H1 (cell line): ENCODE results near the gene RIMBP2. TPM values are rescaled to one million over a fixed set of nuclear protein-coding genes. Genes with fewer than 3 reads are reported as not detected.

Source experiments
- CTCF ChIA-PET: fragments of 300-600 bp; sonication (Branson Sonifier 250); formaldehyde crosslinking; loops from one replicate; lab custom pipeline; 2021; ENCODE audit not compliant: partially characterized antibody; lab: Charles Lee
- POLR2A ChIA-PET: fragments of 300-600 bp; sonication (Branson Sonifier 250); formaldehyde crosslinking; loops from one replicate; lab custom pipeline; 2021; ENCODE audit warnings: inconsistent platforms; ENCODE audit not compliant: partially characterized antibody; lab: Charles Lee
- DNase-seq, 2 experiments: peaks; one replicate each; pipeline versions ENCODE4 v3.0.0 to v3.0.0-alpha.2; 2010 to 2022; ENCODE audit warnings: low spot score in 2 of 2, low read depth in 1 of 2, mixed read lengths in 1 of 2
- FAIRE-seq: peaks from 2 replicates; lab custom pipeline; 2011; peaks lifted over from hg19 to GRCh38; lab: Jason Lieb, UNC
- H2AFZ ChIP-seq: 2 replicates; pipeline ENCODE4 v1.8.1; 2012; ENCODE audit warnings: low read length, inconsistent platforms
- H2AK5ac ChIP-seq: 2 replicates; pipeline ENCODE4 v1.6.1; 2013; ENCODE audit warnings: low read depth, low read length
- H2BK120ac ChIP-seq: replicated peaks from 2 replicates; pipeline ENCODE3; 2013; ENCODE audit warnings: low read depth, low read length, inconsistent platforms
- H2BK12ac ChIP-seq: 2 replicates; pipeline ENCODE4 v1.6.1; 2013; ENCODE audit warnings: low read depth, low read length
- H2BK15ac ChIP-seq: 2 replicates; pipeline ENCODE4 v1.6.1; 2013; ENCODE audit warnings: low read length
- H2BK20ac ChIP-seq: 2 replicates; pipeline ENCODE4 v1.6.1; 2013; ENCODE audit warnings: low read length
- H2BK5ac ChIP-seq: 2 replicates; pipeline ENCODE4 v1.6.1; 2013; ENCODE audit warnings: low read depth, low read length
- H3K14ac ChIP-seq: 2 replicates; pipeline ENCODE4 v1.6.1; 2013; ENCODE audit warnings: inconsistent platforms; ENCODE audit not compliant: insufficient read length
- H3K18ac ChIP-seq: 2 replicates; pipeline ENCODE4 v1.6.1; 2013; ENCODE audit warnings: low read length; ENCODE audit errors: extremely low read depth
- H3K23ac ChIP-seq: 2 replicates; pipeline ENCODE4 v1.6.1; 2013; ENCODE audit warnings: inconsistent platforms; ENCODE audit not compliant: insufficient read length
- H3K23me2 ChIP-seq: 2 replicates; pipeline ENCODE4 v1.6.1; 2013; ENCODE audit warnings: low read depth, low read length
- H3K27ac ChIP-seq: 2 replicates; pipeline ENCODE4 v1.6.1; 2011; ENCODE audit warnings: low read depth, low read length, inconsistent platforms
- H3K27me3 ChIP-seq, 4 experiments: replicated peaks in 1 of 4; 1 replicate in 1 of 4; 2 replicates in 3 of 4; pipeline versions ENCODE4 v1.6.1 to v1.8.1; 2011 to 2013; ENCODE audit warnings: low read length in 3 of 4, mild to moderate bottlenecking in 3 of 4, inconsistent platforms in 2 of 4, mixed read lengths in 2 of 4, moderate library complexity in 1 of 4; ENCODE audit not compliant: control insufficient read depth in 3 of 4, insufficient read depth in 3 of 4; ENCODE audit errors: extremely low read depth in 1 of 4
- H3K36me3 ChIP-seq, 4 experiments: 2 replicates each; pipeline versions ENCODE4 v1.6.1 to v1.8.1; 2011 to 2013; ENCODE audit warnings: mild to moderate bottlenecking in 4 of 4, low read length in 3 of 4, moderate library complexity in 2 of 4, control low read depth in 1 of 4, inconsistent platforms in 1 of 4; ENCODE audit not compliant: insufficient read depth in 4 of 4, control insufficient read depth in 2 of 4
- H3K4ac ChIP-seq: replicated peaks from 2 replicates; pipeline ENCODE3; 2013; ENCODE audit warnings: low read length, low read depth, mixed read lengths, inconsistent platforms; ENCODE audit not compliant: insufficient read length
- H3K4me1 ChIP-seq, 4 experiments: replicated peaks in 1 of 4; 1 replicate in 1 of 4; 2 replicates in 3 of 4; pipeline versions ENCODE4 v1.6.1 to v1.8.1; 2011 to 2013; ENCODE audit warnings: low read length in 3 of 4, inconsistent platforms in 2 of 4, mixed read lengths in 1 of 4; ENCODE audit not compliant: insufficient read depth in 4 of 4, control insufficient read depth in 3 of 4
- H3K4me2 ChIP-seq, 2 experiments: 2 replicates each; pipeline versions ENCODE4 v1.6.1 to v1.8.1; 2011 to 2013; ENCODE audit warnings: low read depth in 2 of 2, low read length in 2 of 2, control low read depth in 1 of 2, inconsistent platforms in 1 of 2, mild to moderate bottlenecking in 1 of 2; ENCODE audit not compliant: insufficient read depth in 1 of 2
- H3K4me3 ChIP-seq, 4 experiments: fragments of 200-600, 300-600 bp in 1 of 4; sonication (generic), shearing (Covaris generic), sonication (Bioruptor Twin) in 1 of 4; 2 replicates each; pipeline versions ENCODE4 v1.5.1 to v1.8.1; 2011 to 2016; ENCODE audit warnings: low read length in 4 of 4, low read depth in 3 of 4, control low read depth in 2 of 4, inconsistent platforms in 2 of 4, mild to moderate bottlenecking in 2 of 4, mixed read lengths in 1 of 4, moderate library complexity in 1 of 4; ENCODE audit not compliant: insufficient read depth in 2 of 4; ENCODE audit errors: extremely low read depth in 1 of 4
- H3K56ac ChIP-seq: replicated peaks from 2 replicates; pipeline ENCODE3; 2013; ENCODE audit warnings: low read depth, mild to moderate bottlenecking, mixed read lengths, low read length, inconsistent platforms; ENCODE audit not compliant: insufficient read length
- H3K79me1 ChIP-seq: 2 replicates; pipeline ENCODE4 v1.6.1; 2013; ENCODE audit warnings: low read depth, low read length, control low read depth
- H3K79me2 ChIP-seq, 2 experiments: 2 replicates each; pipeline versions ENCODE4 v1.6.1 to v1.8.1; 2012 to 2013; ENCODE audit warnings: low read length in 2 of 2, mild to moderate bottlenecking in 2 of 2, inconsistent platforms in 1 of 2; ENCODE audit not compliant: insufficient read depth in 2 of 2, control insufficient read depth in 1 of 2
- H3K9ac ChIP-seq, 4 experiments: replicated peaks in 1 of 4; 1 replicate in 1 of 4; 2 replicates in 3 of 4; pipeline versions ENCODE4 v1.6.1 to v1.8.1; 2011 to 2013; ENCODE audit warnings: low read depth in 3 of 4, low read length in 3 of 4, control low read depth in 2 of 4, mild to moderate bottlenecking in 2 of 4, moderate library complexity in 2 of 4, inconsistent platforms in 1 of 4; ENCODE audit errors: extremely low read depth in 1 of 4
- H3K9me3 ChIP-seq, 2 experiments: 2 replicates each; pipeline versions ENCODE4 v1.6.1 to v1.8.1; 2012 to 2013; ENCODE audit warnings: mild to moderate bottlenecking in 2 of 2, moderate library complexity in 2 of 2, control low read depth in 1 of 2, inconsistent platforms in 1 of 2, low read depth in 1 of 2, low read length in 1 of 2, mixed read lengths in 1 of 2; ENCODE audit not compliant: insufficient read depth in 2 of 2
- H4K20me1 ChIP-seq, 2 experiments: replicated peaks in 1 of 2; 2 replicates each; pipeline versions ENCODE3 to v1.8.1; 2011 to 2013; ENCODE audit warnings: inconsistent platforms in 2 of 2, low read length in 2 of 2, mild to moderate bottlenecking in 1 of 2; ENCODE audit not compliant: insufficient read depth in 2 of 2, control insufficient read depth in 1 of 2
- H4K5ac ChIP-seq: 2 replicates; pipeline ENCODE4 v1.6.1; 2013; ENCODE audit warnings: low read length, low read depth, mixed read lengths, inconsistent platforms; ENCODE audit not compliant: insufficient read length
- H4K8ac ChIP-seq: 2 replicates; pipeline ENCODE4 v1.8.0; 2013; ENCODE audit warnings: mild to moderate bottlenecking, moderate library complexity, low read length, inconsistent platforms; ENCODE audit not compliant: insufficient read depth; ENCODE audit errors: extremely low read depth
- H4K91ac ChIP-seq: replicated peaks from 2 replicates; pipeline ENCODE3; 2013; ENCODE audit warnings: low read length, mixed read lengths, inconsistent platforms; ENCODE audit not compliant: insufficient read length
- BACH1 ChIP-seq: IDR thresholded peaks from 2 replicates; pipeline ENCODE4 v1.6.1; 2012; ENCODE audit warnings: low read length, improper control_type of control experiment
- CHD1 ChIP-seq: IDR thresholded peaks from 2 replicates; pipeline ENCODE4 v1.6.1; 2012; ENCODE audit warnings: low read depth, low read length, improper control_type of control experiment
- FOSL1 ChIP-seq: IDR thresholded peaks from 2 replicates; pipeline ENCODE4 v1.6.1; 2011; ENCODE audit warnings: mild to moderate bottlenecking, low read depth, low read length, moderate library complexity; ENCODE audit not compliant: insufficient read depth
- HDAC2 ChIP-seq, 2 experiments: fragments of 300-600 bp in 1 of 2; sonication (generic) in 1 of 2; IDR thresholded peaks; 2 replicates each; pipeline ENCODE4 v1.6.1; 2011 to 2012; ENCODE audit warnings: low read depth in 2 of 2, low read length in 2 of 2, mild to moderate bottlenecking in 2 of 2, moderate library complexity in 2 of 2, borderline replicate concordance in 1 of 2, inconsistent platforms in 1 of 2
- JUN ChIP-seq: IDR thresholded peaks from 2 replicates; pipeline ENCODE4 v1.6.1; 2011; ENCODE audit warnings: low read depth, mild to moderate bottlenecking, improper control_type of control experiment, low read length
- KDM4A ChIP-seq: IDR thresholded peaks from one replicate; pipeline ENCODE4 v1.7.1; 2012; ENCODE audit warnings: low read depth, mild to moderate bottlenecking, moderate library complexity, low read length, inconsistent platforms; ENCODE audit not compliant: severe bottlenecking
- NANOG ChIP-seq: IDR thresholded peaks from 2 replicates; pipeline ENCODE4 v1.6.1; 2011; ENCODE audit warnings: low read length, low read depth, mild to moderate bottlenecking, inconsistent platforms; ENCODE audit not compliant: insufficient read depth, poor library complexity, severe bottlenecking
- NRF1 ChIP-seq: IDR thresholded peaks from 2 replicates; pipeline ENCODE4 v1.6.1; 2011; ENCODE audit warnings: mild to moderate bottlenecking, low read depth, low read length, improper control_type of control experiment
- PHF8 ChIP-seq: fragments of 200-600 bp; sonication (generic); conservative IDR thresholded peaks from 2 replicates; pipeline ENCODE4 v1.7.1; 2012; ENCODE audit warnings: low read depth, mild to moderate bottlenecking, inconsistent platforms, low read length, moderate library complexity
- POLR2AphosphoS5 ChIP-seq: IDR thresholded peaks from 2 replicates; pipeline ENCODE4 v1.6.1; 2011; ENCODE audit warnings: low read depth, low read length
- POU5F1 ChIP-seq: IDR thresholded peaks from 2 replicates; pipeline ENCODE4 v1.6.1; 2011; ENCODE audit warnings: low read depth, mild to moderate bottlenecking, low read length, moderate library complexity
- SIRT6 ChIP-seq: IDR thresholded peaks from one replicate; pipeline ENCODE4 v1.7.1; 2012; ENCODE audit warnings: low read length, inconsistent platforms
- TAF1 ChIP-seq: IDR thresholded peaks from 2 replicates; pipeline ENCODE4 v1.6.1; 2011; ENCODE audit warnings: mild to moderate bottlenecking, low read depth, low read length
- USF2 ChIP-seq: IDR thresholded peaks from 2 replicates; pipeline ENCODE4 v1.6.1; 2011; ENCODE audit warnings: low read length, improper control_type of control experiment
- WGBS, 2 experiments: shearing (Covaris generic) in 1 of 2; methylation state at CpG; one replicate each; pipeline versions ENCODE4 v1.1.6 to v1.1.7; 2013 to 2015; ENCODE audit warnings: low lambda C conversion rate in 2 of 2, mixed read lengths in 2 of 2, inconsistent platforms in 1 of 2, low coverage in 1 of 2, missing lambda C conversion rate in 1 of 2; ENCODE audit not compliant: insufficient replicate concordance in 2 of 2, insufficient coverage in 1 of 2, insufficient read length in 1 of 2; ENCODE audit errors: extremely low coverage in 1 of 2, missing lambda C conversion rate in 1 of 2; 5-methylcytosine and 5-hydroxymethylcytosine counted together
- polyA plus RNA-seq, 7 experiments: library from polyadenylated mRNA; depleted of rRNA in 3 of 7; stranded (reverse) in 5 of 7; unstranded in 2 of 7; fragments of >200 nt in 5 of 7; fragments of 200-250 nt in 2 of 7; gene quantifications; 1 replicate in 5 of 7; 2 replicates in 1 of 7; 4 replicates in 1 of 7; pipeline versions ENCODE4 v1.2.1 to v1.2.3, GENCODE V29; 2011 to 2013; ENCODE audit warnings: missing spikeins in 2 of 7, mixed read lengths in 2 of 7
- total RNA-seq: library from RNA; stranded (reverse); fragmentation: NEBNext Ultra II Directional; extraction: Animal tissue kit (Norgen Biotek cat#: 25700); gene quantifications from 2 replicates; pipeline ENCODE4 v1.2.1, GENCODE V29; 2021

The RIMBP2 gene
- total and polyA plus RNA-seq, 2 of the 8 experiments (the other 6 are each of a cell fraction or from before 2014, with no cell fraction given): 0.18 to 0.65 TPM

- ChIA-PET CTCF (interaction anchor here (0.6 kb wide), 1 partner anchor 62 kb away, joined by 3 read pairs; no protein-coding TSS in a partner anchor), POLR2A (interaction anchor here (1.2 kb wide), 1 partner anchor 123 kb away, joined by 3 read pairs; no protein-coding TSS in a partner anchor)
- peaks cover 5% of the 10 kb centered on the region; the same call in 1 of the 2 replicates for H3K23me2 ChIP-seq
- H3K27me3 ChIP-seq: no peaks in the 10 kb centered on the region
- H3K23ac ChIP-seq: no peak overlapping the region
- no peak overlapping the region for H3K56ac ChIP-seq
- no peak overlapping the region for H2BK120ac ChIP-seq
- H2BK15ac ChIP-seq: no peak overlapping the region
- DNase-seq (no peak), FAIRE-seq (no peak)
- H2BK12ac ChIP-seq: no peak overlapping the region
- H3K18ac ChIP-seq: no peak overlapping the region
- no peaks in the 10 kb centered on the region for H3K36me3 ChIP-seq
- H3K79me2 ChIP-seq: no peaks in the 10 kb centered on the region
- no peak overlapping the region for H2BK20ac ChIP-seq
- H3K9me3 ChIP-seq: no peaks in the 10 kb centered on the region; a peak in 1 of 4 replicates
- H4K5ac ChIP-seq: no peak overlapping the region
- H3K4ac ChIP-seq: no peak overlapping the region
- no peak overlapping the region for H3K14ac ChIP-seq
- no peak overlapping the region for H3K9ac ChIP-seq
- peaks cover 0 to 4% of the 10 kb centered on the region in 2 experiments for H4K20me1 ChIP-seq
- no peak overlapping the region for H2BK5ac ChIP-seq
- H2AFZ ChIP-seq: no peak overlapping the region
- H4K91ac ChIP-seq: no peak overlapping the region
- no peak overlapping the region for H3K4me3 ChIP-seq
- H3K4me1 ChIP-seq: no peaks in the 10 kb centered on the region
- no peak overlapping the region for H4K8ac ChIP-seq
- no peak overlapping the region for H3K4me2 ChIP-seq
- no peak overlapping the region for H3K27ac ChIP-seq
- WGBS, 2 experiments: 83% methylated on average over 5 of the region's 5 CpGs; no CpG with 5 or more reads in 1 of the 2 experiments
- no peak overlapping the region for H2AK5ac ChIP-seq
- no peaks in the 10 kb centered on the region for H3K79me1 ChIP-seq
- TF ChIP-seq USF2: no peak
- no peak for TF ChIP-seq NANOG
- TF ChIP-seq PHF8: no peak
- TF ChIP-seq JUN: no peak
- no peak for TF ChIP-seq POU5F1
- no peak for TF ChIP-seq FOSL1
- TF ChIP-seq HDAC2 (IDR thresholded peaks at IDR 0.05; ENCODE audit: borderline replicate concordance in 1 of 2, low read depth in 2 of 2, low read length in 2 of 2): no peak
- TF ChIP-seq POLR2AphosphoS5: no peak
- TF ChIP-seq TAF1: no peak
- no peak for TF ChIP-seq KDM4A
- TF ChIP-seq BACH1: no peak
- no peak for TF ChIP-seq CHD1
- no peak for TF ChIP-seq SIRT6
- no peak for TF ChIP-seq NRF1
Measured at GRCh38 chr12:130625201-130625600, 90.9 kb downstream of the RIMBP2 start.
